HUES6 (cell line): Measurements from ENCODE around the gene DVL2.

Source experiments
- H3K27ac ChIP-seq: 2 replicates; pipeline ENCODE4 v1.7.0; 2013; ENCODE audit warnings: low read depth, mild to moderate bottlenecking, low read length, inconsistent platforms
- H3K27me3 ChIP-seq: 2 replicates; pipeline ENCODE4 v1.6.1; 2013; ENCODE audit warnings: low read length; ENCODE audit not compliant: control insufficient read depth, insufficient read depth
- H3K36me3 ChIP-seq: 2 replicates; pipeline ENCODE4 v1.6.1; 2013; ENCODE audit warnings: low read length; ENCODE audit not compliant: control insufficient read depth, insufficient read depth
- H3K4me1 ChIP-seq: 2 replicates; pipeline ENCODE4 v1.6.1; 2013; ENCODE audit warnings: low read length; ENCODE audit not compliant: control insufficient read depth, insufficient read depth
- H3K4me3 ChIP-seq: 2 replicates; pipeline ENCODE4 v1.5.1; 2013; ENCODE audit warnings: low read depth, low read length
- H3K9ac ChIP-seq: one replicate; pipeline ENCODE4 v1.6.1; 2013; ENCODE audit warnings: mild to moderate bottlenecking, low read length
- H3K9me3 ChIP-seq: 2 replicates; pipeline ENCODE4 v1.6.1; 2013; ENCODE audit warnings: low read depth, low read length; ENCODE audit not compliant: control insufficient read depth, insufficient read depth

The DVL2 gene

GRCh38 chr17:7234083-7234951, at the start of gene DVL2:
Gene DVL2, minus strand, starts transcription at chr17:7234517. Its CDS starts 255 bp downstream, at chr17:7234262.
- Histone ChIP-seq H3K4me3 (peak within 1 kb of the TSS; percentile 83), H3K9me3 (no peaks in the 10 kb centered on the region), H3K4me1 (peaks cover 13% of the 10 kb centered on the region; the same call in 1 of the 2 replicates), H3K27me3 (no peaks in the 10 kb centered on the region), H3K36me3 (peaks cover 44% of the 10 kb centered on the region), H3K27ac (peak within 1 kb of the TSS; percentile 84), H3K9ac (peak within 1 kb of the TSS; percentile 93)

DNA sequence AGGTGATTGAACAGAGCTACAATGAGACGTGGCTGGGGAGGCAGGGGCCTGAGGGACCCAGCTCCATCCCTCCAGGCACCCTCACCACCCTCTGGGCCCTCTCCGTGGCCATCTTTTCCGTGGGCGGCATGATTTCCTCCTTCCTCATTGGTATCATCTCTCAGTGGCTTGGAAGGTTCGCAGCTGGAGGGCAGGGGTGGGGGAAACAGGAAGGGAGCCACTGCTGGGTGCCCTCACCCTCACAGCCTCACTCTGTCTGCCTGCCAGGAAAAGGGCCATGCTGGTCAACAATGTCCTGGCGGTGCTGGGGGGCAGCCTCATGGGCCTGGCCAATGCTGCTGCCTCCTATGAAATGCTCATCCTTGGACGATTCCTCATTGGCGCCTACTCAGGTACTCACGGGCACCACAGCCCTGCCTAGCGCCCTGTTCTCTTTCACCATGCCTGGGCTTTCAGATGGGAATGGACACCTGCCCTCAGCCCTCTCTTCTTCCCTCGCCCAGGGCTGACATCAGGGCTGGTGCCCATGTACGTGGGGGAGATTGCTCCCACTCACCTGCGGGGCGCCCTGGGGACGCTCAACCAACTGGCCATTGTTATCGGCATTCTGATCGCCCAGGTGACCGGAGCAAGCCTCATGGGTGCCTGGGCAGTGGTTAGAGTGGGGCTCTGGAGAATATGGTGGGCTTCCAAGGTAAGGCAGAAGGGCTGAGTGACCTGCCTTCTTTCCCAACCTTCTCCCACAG, 49.3 kb upstream of the DVL2 start:
- H3K9ac ChIP-seq = no peak overlapping the region
- H3K4me1 ChIP-seq = peaks cover 11% of the 10 kb centered on the region
- no peak overlapping the region for H3K27ac ChIP-seq
- H3K9me3 ChIP-seq = no peaks in the 10 kb centered on the region
- no peak overlapping the region for H3K4me3 ChIP-seq
- H3K27me3 ChIP-seq = peaks cover 9% of the 10 kb centered on the region
- H3K36me3 ChIP-seq = peaks cover 35% of the 10 kb centered on the region

DNA sequence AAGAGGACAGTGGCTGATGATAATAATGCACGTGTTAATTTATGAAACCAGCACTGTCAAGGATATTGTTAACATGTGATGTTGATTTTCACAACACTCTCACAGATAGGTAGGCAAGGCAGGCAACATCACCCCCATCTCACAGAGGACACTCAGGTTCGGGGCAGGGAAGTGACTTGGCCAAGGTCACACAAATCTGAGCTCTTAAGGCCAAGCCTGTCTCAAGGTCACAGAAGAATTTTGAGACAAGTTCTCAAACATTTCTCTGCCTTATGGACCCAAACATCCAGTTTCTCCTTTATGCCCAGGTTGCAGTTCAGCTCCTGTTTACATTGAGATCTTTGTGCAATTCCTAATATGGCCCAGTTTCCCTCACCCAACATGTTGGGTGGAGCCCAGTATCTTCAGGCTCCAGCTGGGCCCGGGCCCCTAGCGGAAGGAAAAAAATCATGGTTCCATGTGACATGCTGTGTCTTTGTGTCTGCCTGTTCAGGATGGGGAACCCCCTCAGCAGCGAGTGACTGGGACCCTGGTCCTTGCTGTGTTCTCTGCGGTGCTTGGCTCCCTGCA, 48.5 kb upstream of the DVL2 start:
- Histone ChIP-seq H3K36me3 (peaks cover 33% of the 10 kb centered on the region), H3K4me1 (peaks cover 11% of the 10 kb centered on the region), H3K4me3 (peak overlapping the region; percentile 77), H3K9ac (peak overlapping the region; percentile 73), H3K27me3 (peaks cover 9% of the 10 kb centered on the region), H3K9me3 (no peaks in the 10 kb centered on the region), H3K27ac (no peak overlapping the region)

GRCh38 chr17:7281953-7282751, 47.8 kb upstream of the DVL2 start:
- Histone ChIP-seq H3K27ac (no peak overlapping the region), H3K27me3 (peaks cover 9% of the 10 kb centered on the region), H3K4me1 (peaks cover 11% of the 10 kb centered on the region), H3K4me3 (peak overlapping the region; percentile 77), H3K9me3 (no peaks in the 10 kb centered on the region), H3K9ac (peak overlapping the region; percentile 73), H3K36me3 (peaks cover 27% of the 10 kb centered on the region)

DNA sequence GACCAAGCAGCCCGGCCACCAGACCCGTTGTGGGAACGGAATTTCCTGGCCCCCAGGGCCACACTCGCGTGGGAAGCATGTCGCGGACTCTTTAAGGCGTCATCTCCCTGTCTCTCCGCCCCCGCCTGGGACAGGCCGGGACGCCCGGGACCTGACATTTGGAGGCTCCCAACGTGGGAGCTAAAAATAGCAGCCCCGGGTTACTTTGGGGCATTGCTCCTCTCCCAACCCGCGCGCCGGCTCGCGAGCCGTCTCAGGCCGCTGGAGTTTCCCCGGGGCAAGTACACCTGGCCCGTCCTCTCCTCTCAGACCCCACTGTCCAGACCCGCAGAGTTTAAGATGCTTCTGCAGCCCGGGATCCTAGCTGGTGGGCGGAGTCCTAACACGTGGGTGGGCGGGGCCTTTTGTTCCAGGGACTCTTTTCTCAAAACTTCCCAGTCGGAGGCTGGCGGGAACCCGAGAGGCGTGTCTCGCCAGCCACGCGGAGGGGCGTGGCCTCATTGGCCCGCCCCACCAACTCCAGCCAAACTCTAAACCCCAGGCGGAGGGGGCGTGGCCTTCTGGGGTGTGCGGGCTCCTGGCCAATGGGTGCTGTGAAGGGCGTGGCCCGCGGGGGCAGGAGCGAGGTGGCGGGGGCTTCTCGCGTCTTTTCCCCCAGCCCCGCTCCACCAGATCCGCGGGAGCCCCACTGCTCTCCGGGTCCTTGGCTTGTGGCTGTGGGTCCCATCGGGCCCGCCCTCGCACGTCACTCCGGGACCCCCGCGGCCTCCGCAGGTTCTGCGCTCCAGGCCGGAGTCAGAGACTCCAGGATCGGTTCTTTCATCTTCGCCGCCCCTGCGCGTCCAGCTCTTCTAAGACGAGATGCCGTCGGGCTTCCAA, 47.0 kb upstream of the DVL2 start, which contains the start of gene SLC2A4:
Gene SLC2A4, plus strand, starts transcription at position 645 of the 879 bp plus-strand sequence. Its CDS starts 217 bp downstream, at position 862.
- H3K36me3 ChIP-seq = peaks cover 23% of the 10 kb centered on the region
- no peaks in the 10 kb centered on the region for H3K9me3 ChIP-seq
- H3K9ac ChIP-seq = peak within 1 kb of the TSS; percentile 73
- no peak within 1 kb of the TSS for H3K27ac ChIP-seq
- H3K4me3 ChIP-seq = peak within 1 kb of the TSS; percentile 77
- peaks cover 11% of the 10 kb centered on the region for H3K4me1 ChIP-seq
- peaks cover 9% of the 10 kb centered on the region for H3K27me3 ChIP-seq

DNA sequence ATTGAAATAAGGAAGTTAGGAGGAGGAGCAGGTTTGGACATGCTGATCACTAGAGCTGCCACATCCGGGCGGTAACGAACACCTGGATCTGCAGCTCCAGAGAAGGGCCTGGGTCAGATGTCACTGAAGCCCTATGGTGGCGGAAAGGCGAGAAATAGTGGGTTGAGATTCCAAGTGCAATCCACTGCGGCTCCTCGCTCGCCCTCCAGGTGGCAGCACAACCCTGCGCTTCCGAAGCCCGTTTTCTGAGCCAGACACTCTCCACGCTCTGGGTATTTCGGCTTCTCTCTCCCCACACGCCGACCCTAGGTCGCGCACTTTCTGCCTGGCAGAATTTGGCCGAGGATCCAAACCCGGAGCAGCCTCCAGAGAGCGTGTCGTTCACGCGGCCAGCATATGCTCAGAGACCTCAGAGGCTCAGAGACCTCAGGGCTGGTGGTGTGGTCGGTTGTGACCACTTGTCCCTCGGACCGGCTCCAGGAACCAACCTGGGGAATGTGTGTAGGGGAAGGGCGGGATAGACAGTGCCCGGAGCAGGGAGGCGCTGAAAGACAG, 46.3 kb upstream of the DVL2 start:
- peaks cover 9% of the 10 kb centered on the region for H3K27me3 ChIP-seq

DNA sequence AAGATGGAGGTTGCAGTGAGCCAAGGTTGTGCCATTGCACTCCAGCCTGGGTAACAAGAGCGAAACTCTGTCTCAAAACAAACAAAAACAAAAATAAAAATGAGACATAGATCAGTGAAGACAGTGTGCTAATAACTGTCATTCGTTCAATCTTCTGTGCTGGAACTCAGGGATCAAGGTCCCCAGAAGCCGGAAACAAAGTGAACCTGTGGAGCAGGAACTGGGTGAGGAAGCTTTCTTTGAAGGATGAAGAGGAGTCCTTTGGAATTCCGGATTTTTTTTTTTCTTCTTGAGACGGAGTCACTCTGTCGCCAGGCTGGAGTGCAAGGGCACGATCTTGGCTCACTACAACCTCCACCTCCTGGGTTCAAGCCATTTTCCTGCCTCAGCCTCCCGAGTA, 45.1 kb upstream of the DVL2 start:
- H3K27ac ChIP-seq = no peak overlapping the region
- H3K4me3 ChIP-seq = no peak overlapping the region
- peaks cover 9% of the 10 kb centered on the region for H3K27me3 ChIP-seq
- peaks cover 11% of the 10 kb centered on the region for H3K4me1 ChIP-seq
- H3K36me3 ChIP-seq = peaks cover 6% of the 10 kb centered on the region; the same call in 1 of the 2 replicates
- no peaks in the 10 kb centered on the region for H3K9me3 ChIP-seq
- H3K9ac ChIP-seq = no peak overlapping the region

More for the DNA sequence above, 46.3 kb upstream of the DVL2 start:
- no peaks in the 10 kb centered on the region for H3K9me3 ChIP-seq
- no peak overlapping the region for H3K27ac ChIP-seq
- peak overlapping the region; percentile 77 for H3K4me3 ChIP-seq
- H3K9ac ChIP-seq = peak overlapping the region; percentile 56
- H3K36me3 ChIP-seq = peaks cover 16% of the 10 kb centered on the region
- peaks cover 11% of the 10 kb centered on the region for H3K4me1 ChIP-seq

DNA sequence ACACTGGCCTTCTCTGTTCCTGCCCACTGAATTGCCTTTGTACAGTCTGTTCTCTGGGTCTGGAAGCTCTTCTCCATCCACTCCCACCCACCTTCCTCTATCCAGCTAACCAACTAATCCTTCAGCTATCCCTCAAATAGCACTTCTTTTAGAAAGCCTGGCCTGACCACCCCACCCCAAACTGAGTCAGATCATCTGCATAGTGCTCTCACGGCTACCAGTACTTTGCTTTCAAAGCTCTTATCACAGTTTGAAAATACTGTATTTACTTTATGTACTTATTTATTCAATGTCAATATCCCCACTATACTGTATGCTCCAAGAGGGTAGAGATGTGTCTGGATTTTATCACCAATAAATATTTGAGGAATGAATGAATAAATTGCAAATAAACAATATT, 32.5 kb upstream of the DVL2 start:
- Histone ChIP-seq H3K27me3 (peaks cover 18% of the 10 kb centered on the region; the same call in 1 of the 2 replicates), H3K36me3 (no peaks in the 10 kb centered on the region), H3K27ac (no peak overlapping the region), H3K9ac (no peak overlapping the region), H3K4me3 (no peak overlapping the region), H3K4me1 (peaks cover 7% of the 10 kb centered on the region; the same call in 1 of the 2 replicates), H3K9me3 (no peaks in the 10 kb centered on the region)

DNA sequence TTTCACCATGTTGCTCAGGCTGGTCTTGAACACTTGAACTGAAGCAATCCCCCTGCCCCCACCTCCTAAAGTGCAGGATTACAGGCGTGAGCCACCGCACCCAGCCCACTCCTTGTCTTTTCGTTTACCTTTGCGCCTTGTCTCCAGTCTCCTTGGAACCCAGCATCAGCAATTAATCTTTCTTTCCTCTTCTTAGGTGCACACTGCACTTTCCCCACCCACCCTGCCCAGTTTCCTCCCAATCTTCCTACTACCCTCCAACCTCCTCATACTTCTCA, 29.4 kb upstream of the DVL2 start:
- Histone ChIP-seq H3K27ac (peak overlapping the region; percentile 0; the same call in 1 of the 2 replicates), H3K4me1 (peaks cover 7% of the 10 kb centered on the region), H3K4me3 (peak overlapping the region; percentile 92), H3K9me3 (no peaks in the 10 kb centered on the region), H3K9ac (peak overlapping the region; percentile 53), H3K36me3 (peaks cover 17% of the 10 kb centered on the region), H3K27me3 (peaks cover 29% of the 10 kb centered on the region; the same call in 1 of the 2 replicates)
